ENCODE data around the gene FMR1NB. TPM values are rescaled to one million over a fixed set of nuclear protein-coding genes. Genes with fewer than 3 reads are reported as not detected.

FMR1NB gene
- total RNA-seq, 1 donor from 2014 or later: not detected

DNA sequence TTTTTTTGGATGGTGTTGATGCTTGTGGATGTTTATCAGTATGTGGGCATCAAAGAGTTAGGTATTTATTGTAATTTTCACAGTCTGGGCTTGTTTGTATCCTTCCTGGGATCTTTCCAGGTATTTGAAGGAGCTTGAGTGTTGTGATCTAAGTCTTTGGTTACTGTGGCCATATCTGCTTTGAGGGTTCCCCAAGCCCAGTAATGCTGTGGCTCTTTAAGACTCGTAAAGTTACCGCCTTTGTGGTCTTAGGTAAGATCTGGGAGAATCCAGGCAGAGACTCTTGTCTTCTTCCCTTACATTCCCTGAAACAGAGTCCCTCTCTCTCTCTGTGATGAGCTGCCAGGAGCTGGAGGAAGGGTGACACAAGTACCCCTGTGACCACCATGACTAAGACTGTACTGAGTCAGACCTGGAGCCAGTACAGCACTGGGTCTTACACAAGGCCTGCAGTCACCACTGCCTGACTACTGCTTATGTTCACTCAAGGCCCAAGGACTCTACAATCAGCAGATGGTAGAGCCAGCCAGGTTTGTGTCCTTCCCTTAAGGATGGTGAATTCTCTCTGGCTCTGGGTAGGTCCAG, 62.2 kb downstream of the FMR1NB start:
- no peaks in the 10 kb centered on the region for H3K36me3 ChIP-seq
- H3K4me1 ChIP-seq: no peaks in the 10 kb centered on the region
- intact Hi-C loops (cut with micrococcal nuclease): no loop called here
- DNase-seq: no peak
- H3K4me3 ChIP-seq: no peak overlapping the region
- no peak overlapping the region for H3K27ac ChIP-seq (replicated peaks)
- no peaks in the 10 kb centered on the region for H3K27me3 ChIP-seq (ENCODE audit: low read depth)
- TF ChIP-seq, protein P1, sequence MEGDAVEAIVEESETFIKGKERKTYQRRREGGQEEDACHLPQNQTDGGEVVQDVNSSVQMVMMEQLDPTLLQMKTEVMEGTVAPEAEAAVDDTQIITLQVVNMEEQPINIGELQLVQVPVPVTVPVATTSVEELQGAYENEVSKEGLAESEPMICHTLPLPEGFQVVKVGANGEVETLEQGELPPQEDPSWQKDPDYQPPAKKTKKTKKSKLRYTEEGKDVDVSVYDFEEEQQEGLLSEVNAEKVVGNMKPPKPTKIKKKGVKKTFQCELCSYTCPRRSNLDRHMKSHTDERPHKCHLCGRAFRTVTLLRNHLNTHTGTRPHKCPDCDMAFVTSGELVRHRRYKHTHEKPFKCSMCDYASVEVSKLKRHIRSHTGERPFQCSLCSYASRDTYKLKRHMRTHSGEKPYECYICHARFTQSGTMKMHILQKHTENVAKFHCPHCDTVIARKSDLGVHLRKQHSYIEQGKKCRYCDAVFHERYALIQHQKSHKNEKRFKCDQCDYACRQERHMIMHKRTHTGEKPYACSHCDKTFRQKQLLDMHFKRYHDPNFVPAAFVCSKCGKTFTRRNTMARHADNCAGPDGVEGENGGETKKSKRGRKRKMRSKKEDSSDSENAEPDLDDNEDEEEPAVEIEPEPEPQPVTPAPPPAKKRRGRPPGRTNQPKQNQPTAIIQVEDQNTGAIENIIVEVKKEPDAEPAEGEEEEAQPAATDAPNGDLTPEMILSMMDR (IDR thresholded peaks at IDR 0.05; ENCODE audit: borderline replicate concordance): no peak
- no peaks in the 10 kb centered on the region for H3K9me3 ChIP-seq (replicated peaks)

DNA sequence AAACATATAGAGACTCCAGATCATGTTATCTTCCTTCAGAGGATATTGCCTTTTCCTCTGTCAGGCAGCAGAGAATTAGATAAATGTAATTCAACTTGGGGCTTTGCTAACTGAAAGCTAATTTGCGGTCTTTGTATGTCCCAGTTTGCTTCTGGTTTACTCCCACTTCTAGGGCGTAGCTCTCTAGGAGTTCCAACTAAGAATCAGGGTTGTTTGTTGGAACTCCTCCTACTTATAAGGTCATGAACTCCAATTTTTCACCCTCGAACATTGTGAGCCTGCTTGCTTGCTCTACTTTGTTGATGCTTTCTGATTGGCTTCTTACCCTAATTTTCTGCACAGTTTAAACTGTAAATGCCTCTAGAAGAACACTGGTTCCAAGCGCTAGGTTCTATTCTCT, 66.1 kb downstream of the FMR1NB start:
- Histone ChIP-seq H3K27ac (replicated peaks) (no peak overlapping the region), H3K9me3 (replicated peaks) (no peaks in the 10 kb centered on the region), H3K36me3 (no peaks in the 10 kb centered on the region), H3K27me3 (ENCODE audit: low read depth) (no peaks in the 10 kb centered on the region), H3K4me1 (no peaks in the 10 kb centered on the region), H3K4me3 (no peak overlapping the region)
- intact Hi-C loops (cut with micrococcal nuclease): no loop called here
- TF ChIP-seq, protein P1 (IDR thresholded peaks at IDR 0.05; ENCODE audit: borderline replicate concordance): no peak
- DNase-seq: no peak

DNA sequence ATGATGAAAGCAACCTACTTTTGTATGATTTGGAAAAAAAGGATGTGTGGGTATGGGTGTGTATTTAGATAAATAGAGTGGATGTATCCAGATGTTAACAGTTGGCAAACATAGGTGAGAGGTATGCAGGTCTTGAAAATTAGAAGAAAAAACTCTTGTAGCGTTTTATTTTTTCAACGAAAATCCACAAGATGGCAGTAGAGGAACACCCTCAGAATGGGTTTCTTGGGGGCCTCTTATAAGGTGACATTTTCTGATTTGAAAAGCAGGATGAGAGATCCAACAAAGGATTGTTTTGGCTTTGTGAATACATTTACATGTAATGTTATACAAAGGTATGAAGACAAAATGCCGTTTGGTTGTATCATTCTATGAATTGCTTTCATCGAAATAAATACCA, 68.3 kb downstream of the FMR1NB start:
- Histone ChIP-seq H3K27ac (replicated peaks) (no peak overlapping the region), H3K4me1 (no peaks in the 10 kb centered on the region), H3K36me3 (no peaks in the 10 kb centered on the region), H3K4me3 (no peak overlapping the region), H3K9me3 (replicated peaks) (no peaks in the 10 kb centered on the region), H3K27me3 (ENCODE audit: low read depth) (no peaks in the 10 kb centered on the region)
- no peak for DNase-seq
- TF ChIP-seq, protein P1 (IDR thresholded peaks at IDR 0.05; ENCODE audit: borderline replicate concordance): peak; percentile 63
- intact Hi-C loops (cut with micrococcal nuclease): no loop called here

DNA sequence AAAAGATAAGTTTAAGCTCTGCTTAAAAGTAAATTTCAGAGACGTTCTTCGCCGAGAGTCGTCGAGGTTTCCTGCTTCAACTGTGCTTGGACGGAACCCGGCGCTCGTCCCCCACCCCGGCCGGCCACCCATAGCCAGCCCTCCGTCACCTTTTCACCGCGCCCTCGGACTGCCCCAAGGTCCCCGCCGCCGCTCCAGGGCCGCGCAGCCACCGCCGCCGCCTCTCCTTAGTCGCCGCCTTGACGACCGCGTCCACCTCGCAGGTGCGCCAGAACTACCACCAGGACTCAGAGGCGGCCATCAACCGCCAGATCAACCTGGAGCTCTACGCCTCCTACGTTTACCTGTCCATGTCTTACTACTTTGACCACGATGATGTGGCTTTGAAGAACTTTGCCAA, 70.8 kb downstream of the FMR1NB start:
- no peak overlapping the region for H3K27ac ChIP-seq (replicated peaks)
- TF ChIP-seq, protein P1 (IDR thresholded peaks at IDR 0.05; ENCODE audit: borderline replicate concordance): no peak
- H3K36me3 ChIP-seq: no peaks in the 10 kb centered on the region
- no peak for DNase-seq
- intact Hi-C loops (cut with micrococcal nuclease): no loop called here
- no peaks in the 10 kb centered on the region for H3K27me3 ChIP-seq (ENCODE audit: low read depth)
- H3K4me1 ChIP-seq: no peaks in the 10 kb centered on the region
- no peak overlapping the region for H3K4me3 ChIP-seq
- no peaks in the 10 kb centered on the region for H3K9me3 ChIP-seq (replicated peaks)

DNA sequence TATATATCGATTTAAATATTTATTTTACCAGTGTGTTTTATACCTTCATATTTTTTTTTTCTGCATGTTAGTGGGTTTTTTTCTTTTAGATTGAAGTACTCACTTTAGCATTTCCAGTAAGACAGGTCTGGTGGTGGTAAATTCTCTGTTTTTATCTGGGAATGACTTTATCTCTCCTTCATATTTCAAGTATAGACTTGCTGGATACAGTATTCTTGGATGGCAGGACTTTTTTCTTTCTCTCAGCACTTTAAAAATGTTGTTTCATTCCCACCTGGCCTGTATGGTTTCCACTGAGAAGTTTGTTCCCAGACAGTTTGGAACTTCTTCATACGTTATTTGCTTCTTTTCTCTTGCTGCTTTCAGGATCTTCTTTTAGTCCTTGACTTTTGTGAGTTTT, 86.1 kb downstream of the FMR1NB start:
- no peaks in the 10 kb centered on the region for H3K4me1 ChIP-seq
- no peaks in the 10 kb centered on the region for H3K36me3 ChIP-seq
- no peak for DNase-seq
- H3K27me3 ChIP-seq (ENCODE audit: low read depth): no peaks in the 10 kb centered on the region
- H3K4me3 ChIP-seq: no peak overlapping the region
- intact Hi-C loops (cut with micrococcal nuclease): no loop called here
- H3K9me3 ChIP-seq (replicated peaks): peaks cover 8% of the 10 kb centered on the region
- no peak overlapping the region for H3K27ac ChIP-seq (replicated peaks)
- TF ChIP-seq, protein P1 (IDR thresholded peaks at IDR 0.05; ENCODE audit: borderline replicate concordance): no peak

Data from left ventricle myocardium inferior (tissue), 1 donor.